22Rv1 (cell line): ENCODE results near the gene DNAJB8.

Experiments used
- CTCF ChIP-seq: fragments of 450-650 bp; IDR thresholded peaks from 2 replicates; pipeline ENCODE4 v1.5.1; 2017; ENCODE audit warnings: mild to moderate bottlenecking
- ZFX ChIP-seq: fragments of 450-650 bp; IDR thresholded peaks from 2 replicates; pipeline ENCODE4 v1.6.1; 2017; ENCODE audit warnings: antibody characterized with exemption, borderline replicate concordance

- TF ChIP-seq CTCF (no peak), ZFX (no peak)
Observed at GRCh38 chr3:128419311-128419710, 47.4 kb downstream of the DNAJB8 start.
